IPS-18c (cell line): ENCODE measurements around the gene DNA2.
A peak's percentile ranks its signal among the peaks of the same experiment; 100 is the strongest.
"Not testable (repeated sequence)": the region's sequence is repeated elsewhere in the genome, so short reads cannot be mapped to it uniquely, and the experiment has no call there.

ENCODE experiments used
- H3K4me3 ChIP-seq: 2 replicates; pipeline ENCODE4 v1.7.0; 2013; ENCODE audit warnings: low read depth, mild to moderate bottlenecking, low read length, moderate library complexity; ENCODE audit not compliant: insufficient read depth
- H3K9me3 ChIP-seq: one replicate; pipeline ENCODE4 v1.6.1; 2013; ENCODE audit warnings: mild to moderate bottlenecking, low read length, moderate library complexity; ENCODE audit not compliant: control insufficient read depth, insufficient read depth

Gene DNA2, protein sequence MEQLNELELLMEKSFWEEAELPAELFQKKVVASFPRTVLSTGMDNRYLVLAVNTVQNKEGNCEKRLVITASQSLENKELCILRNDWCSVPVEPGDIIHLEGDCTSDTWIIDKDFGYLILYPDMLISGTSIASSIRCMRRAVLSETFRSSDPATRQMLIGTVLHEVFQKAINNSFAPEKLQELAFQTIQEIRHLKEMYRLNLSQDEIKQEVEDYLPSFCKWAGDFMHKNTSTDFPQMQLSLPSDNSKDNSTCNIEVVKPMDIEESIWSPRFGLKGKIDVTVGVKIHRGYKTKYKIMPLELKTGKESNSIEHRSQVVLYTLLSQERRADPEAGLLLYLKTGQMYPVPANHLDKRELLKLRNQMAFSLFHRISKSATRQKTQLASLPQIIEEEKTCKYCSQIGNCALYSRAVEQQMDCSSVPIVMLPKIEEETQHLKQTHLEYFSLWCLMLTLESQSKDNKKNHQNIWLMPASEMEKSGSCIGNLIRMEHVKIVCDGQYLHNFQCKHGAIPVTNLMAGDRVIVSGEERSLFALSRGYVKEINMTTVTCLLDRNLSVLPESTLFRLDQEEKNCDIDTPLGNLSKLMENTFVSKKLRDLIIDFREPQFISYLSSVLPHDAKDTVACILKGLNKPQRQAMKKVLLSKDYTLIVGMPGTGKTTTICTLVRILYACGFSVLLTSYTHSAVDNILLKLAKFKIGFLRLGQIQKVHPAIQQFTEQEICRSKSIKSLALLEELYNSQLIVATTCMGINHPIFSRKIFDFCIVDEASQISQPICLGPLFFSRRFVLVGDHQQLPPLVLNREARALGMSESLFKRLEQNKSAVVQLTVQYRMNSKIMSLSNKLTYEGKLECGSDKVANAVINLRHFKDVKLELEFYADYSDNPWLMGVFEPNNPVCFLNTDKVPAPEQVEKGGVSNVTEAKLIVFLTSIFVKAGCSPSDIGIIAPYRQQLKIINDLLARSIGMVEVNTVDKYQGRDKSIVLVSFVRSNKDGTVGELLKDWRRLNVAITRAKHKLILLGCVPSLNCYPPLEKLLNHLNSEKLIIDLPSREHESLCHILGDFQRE

DNA sequence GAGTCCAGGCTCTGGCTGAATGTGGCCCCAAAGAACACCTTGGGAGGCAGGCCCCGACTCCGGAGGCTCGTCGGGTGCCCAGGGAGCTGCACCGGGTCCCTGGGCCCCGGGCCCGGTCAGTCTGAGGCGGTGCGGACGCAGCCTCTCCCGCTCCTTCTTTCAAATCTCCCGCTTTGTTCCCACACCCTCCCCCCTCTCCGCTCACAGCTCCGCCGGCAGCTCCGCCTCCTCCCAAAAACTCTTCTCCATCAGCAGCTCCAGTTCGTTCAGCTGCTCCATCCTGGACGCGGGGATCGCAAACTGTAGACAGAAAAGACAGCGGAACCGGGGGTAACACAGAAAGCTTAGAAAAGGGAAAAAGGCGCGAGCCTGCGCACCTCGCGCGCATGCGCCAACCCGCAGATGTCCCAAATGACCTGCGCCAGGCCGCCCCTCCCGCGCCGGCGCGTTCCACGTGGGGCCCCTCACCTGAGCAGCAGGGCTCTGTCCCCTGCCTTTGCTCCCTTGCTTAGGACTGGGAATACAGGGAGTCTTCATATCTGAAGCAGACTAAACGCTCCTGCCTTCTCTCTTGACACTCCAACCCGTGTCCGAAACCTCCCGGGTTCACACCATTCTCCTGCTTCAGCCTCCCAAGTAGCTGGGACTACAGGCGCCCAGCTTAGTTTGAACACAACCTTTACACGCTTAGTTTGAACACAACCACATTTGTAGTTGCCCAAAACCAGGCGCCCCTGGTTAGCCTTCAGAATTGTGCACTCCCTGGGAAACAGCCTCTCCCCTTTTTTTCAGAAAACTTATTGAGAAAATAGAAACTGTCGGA is at the start of gene DNA2:
TSS of gene DNA2 (minus strand) at position 388 of the 823 bp plus-strand sequence. CDS start at position 279, 109 bp downstream.
- peak within 1 kb of the TSS; percentile 93 for H3K4me3 ChIP-seq
- H3K9me3 ChIP-seq: no peaks in the 10 kb centered on the region

DNA sequence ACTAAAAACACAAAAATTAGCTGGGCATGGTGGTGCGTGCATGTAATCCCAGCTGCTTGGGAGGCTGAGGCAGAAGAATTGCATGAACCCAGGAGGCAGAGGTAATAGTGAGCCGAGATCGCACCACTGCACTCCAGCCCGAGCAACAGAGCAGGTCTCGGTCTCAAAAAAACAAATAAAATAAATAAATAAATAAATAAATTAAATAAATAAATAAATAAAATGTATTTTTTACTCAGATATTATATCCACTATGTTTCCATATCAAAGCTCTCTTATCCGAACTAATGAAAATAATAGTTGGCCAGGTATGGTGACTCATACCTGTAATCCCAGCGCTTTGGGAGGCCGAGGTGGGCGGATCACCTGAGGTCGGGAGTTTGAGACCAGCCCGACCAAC is 46.8 kb upstream of the DNA2 start:
- H3K4me3 ChIP-seq, H3K9me3 ChIP-seq: not testable (repeated sequence)

DNA sequence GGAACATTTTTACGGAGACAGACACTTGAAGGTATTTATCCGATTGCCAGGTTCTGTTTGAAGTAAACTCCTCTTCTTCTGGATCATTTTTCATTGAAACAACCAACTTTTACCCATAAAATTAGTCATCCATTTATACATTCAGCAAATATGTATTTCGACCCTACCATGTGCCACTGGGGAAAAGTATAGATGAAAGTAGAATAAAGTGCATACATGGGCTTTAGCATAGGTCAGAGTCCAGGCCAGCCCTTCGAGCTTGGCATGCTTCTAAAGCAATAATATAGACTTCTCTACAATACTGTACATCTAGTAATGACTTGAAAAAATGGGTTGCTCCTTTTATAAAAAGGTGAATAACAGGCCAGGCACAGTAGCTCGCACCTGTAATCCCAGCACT is 45.4 kb upstream of the DNA2 start:
- Histone ChIP-seq H3K9me3 (no peaks in the 10 kb centered on the region), H3K4me3 (no peak overlapping the region)

DNA sequence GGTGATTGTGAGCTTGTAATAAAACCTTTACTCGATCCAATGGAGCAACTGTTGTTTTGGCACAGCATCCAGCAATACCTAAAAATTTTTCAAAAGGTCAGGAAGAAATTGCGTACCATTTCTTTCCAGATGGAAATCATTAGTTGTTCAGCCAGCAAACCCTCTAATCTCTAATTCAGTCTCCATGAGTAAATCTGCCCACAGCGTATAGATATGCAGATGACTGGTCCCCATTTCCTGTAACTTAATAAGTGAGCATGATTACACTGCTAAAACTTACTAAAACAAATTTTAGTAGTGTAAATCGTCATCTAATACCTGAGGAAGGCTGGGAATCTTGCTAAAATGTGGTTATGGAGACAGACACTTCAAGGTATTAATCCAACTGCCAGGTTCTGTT is 45.0 kb upstream of the DNA2 start:
- Histone ChIP-seq H3K4me3 (no peak overlapping the region), H3K9me3 (no peaks in the 10 kb centered on the region)

DNA sequence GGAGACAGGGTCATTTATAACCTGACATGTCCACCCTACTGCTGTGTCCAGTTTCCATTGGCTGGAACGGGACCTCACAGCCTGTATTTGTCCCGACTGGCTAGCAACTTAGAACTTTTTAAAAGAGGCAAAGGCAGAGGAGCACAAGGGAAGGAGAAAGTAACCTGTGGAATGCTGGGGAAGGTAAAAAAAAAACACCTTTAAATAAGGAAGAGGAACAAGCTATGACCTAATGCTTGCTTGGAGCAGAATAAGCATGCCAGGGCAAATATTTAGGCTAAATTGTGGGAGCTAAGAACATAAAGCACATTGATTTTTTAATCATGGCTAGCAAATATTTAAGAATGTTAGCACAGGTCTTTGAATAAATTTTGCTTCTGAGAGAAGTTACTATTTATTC is 44.4 kb upstream of the DNA2 start:
- H3K4me3 ChIP-seq: not testable (repeated sequence)

DNA sequence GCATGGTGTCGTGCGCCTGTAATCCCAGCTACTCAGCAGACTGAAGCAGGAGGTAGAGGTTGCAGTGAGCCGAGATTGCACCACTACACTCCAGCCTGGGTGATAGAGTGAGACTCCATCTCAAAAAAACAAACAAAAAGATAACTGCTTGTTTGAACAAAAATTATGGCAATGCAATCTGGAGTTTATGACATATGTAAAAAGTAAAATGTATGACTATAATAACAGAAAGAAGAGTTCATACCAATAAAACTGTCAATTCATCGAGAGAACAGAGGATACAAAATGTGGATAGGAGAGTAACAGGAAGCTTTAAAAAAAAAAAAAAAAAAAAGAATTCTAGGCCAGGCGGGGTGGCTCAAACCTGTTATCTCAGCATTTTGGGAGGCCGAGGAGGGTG is 36.3 kb upstream of the DNA2 start:
- no peaks in the 10 kb centered on the region for H3K9me3 ChIP-seq

More for the DNA sequence above, 44.4 kb upstream of the DNA2 start:
- H3K9me3 ChIP-seq: not testable (repeated sequence)

DNA sequence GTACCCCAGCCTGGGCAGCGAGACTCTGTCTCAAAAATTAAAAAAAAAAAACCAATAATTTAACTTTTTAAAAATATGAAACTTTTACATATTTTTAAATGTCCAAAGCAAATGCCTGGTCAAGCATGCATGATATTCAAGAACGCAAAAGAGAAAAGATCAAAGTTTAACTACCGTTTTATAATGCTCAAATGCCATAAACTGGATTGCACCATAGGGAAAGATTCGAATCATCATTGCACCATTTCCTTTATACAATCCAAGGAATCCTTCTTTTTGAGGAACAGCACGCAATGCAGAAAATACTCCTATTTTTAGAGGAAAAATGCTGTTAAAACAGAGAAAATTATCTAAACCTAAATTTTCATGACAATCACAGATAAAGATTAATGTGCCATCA is 34.6 kb upstream of the DNA2 start:
- Histone ChIP-seq H3K4me3 (no peak overlapping the region), H3K9me3 (no peaks in the 10 kb centered on the region)

More for the DNA sequence above, 36.3 kb upstream of the DNA2 start:
- H3K4me3 ChIP-seq: no peak overlapping the region

DNA sequence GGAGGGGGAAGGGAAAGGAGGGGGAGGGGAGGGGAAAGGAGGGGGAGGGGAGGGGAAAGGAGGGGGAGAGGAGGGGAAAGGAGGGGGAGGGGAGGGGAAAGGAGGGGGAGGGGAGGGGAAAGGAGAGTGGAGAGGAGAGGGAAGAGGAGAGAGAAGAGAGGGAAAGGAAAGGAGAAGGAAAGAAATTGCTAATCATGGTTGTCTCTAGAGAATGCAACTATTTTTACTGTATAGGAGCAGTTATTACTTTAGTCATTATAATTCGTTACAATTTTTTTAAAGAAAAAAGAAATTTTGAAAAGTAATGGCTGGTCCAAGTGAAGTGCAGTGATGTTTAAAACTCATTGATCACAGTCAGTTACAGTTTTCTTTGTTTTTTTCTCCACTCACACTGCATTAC is 31.1 kb upstream of the DNA2 start:
- H3K4me3 ChIP-seq: no peak overlapping the region
- H3K9me3 ChIP-seq: no peaks in the 10 kb centered on the region

DNA sequence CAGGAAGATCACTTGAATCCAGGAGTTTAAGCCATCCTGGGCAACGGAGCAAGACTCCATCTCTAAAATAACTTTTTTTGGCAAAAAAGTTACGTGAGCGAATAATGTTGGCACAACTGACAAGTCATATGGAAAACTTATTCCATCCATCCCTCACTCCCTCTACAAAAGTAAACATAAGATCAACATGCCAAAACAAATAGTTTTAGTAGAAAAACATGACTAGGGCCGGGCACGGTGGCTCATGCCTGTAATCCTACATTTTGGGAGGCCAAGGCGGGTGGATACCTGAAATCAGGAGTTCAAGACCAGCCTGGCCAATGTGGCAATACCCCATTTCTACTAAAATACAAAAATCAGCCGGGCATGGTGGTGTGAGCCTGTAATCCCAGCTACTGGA is 29.9 kb upstream of the DNA2 start:
- Histone ChIP-seq H3K9me3 (no peaks in the 10 kb centered on the region), H3K4me3 (no peak overlapping the region)

DNA sequence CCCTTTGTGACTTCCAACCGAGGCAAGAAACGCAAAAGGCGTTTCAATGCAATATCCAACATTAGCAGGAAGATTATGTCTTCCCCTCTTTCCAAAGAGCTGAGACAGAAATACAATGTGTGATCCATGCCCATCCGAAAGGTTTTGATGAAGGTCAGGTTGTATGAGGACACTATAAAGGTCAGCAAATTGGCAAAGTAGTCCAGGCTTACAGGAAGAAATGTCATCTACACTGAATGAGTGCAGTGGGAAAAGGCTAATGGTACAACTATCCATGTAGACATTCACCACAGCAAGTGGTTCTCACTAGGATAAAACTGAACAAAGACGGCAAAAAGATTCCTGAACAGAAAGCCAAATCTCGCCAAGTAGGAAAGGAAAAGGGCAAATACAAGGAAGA is 27.8 kb upstream of the DNA2 start:
- Histone ChIP-seq H3K9me3 (no peaks in the 10 kb centered on the region), H3K4me3 (no peak overlapping the region)

DNA sequence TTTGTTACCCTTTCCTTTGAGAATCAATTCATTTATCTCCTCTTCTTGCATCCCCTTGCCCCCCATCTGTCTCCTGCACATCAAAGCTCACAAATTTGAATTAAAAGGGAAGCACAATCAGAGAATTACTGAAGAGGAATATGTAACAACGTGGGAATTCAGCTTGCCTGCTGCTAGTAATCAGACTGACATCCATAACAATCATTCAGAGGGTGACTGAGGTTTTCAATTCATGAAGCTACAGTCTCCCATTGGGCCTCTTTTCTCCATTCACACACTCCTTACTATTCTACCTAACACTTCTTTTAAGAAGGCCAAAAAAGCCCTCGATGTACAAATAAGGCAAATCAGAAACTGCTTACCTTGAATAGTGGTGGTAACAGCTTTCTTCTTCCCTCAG is 24.3 kb upstream of the DNA2 start:
- Histone ChIP-seq H3K4me3 (no peak overlapping the region), H3K9me3 (no peaks in the 10 kb centered on the region)

DNA sequence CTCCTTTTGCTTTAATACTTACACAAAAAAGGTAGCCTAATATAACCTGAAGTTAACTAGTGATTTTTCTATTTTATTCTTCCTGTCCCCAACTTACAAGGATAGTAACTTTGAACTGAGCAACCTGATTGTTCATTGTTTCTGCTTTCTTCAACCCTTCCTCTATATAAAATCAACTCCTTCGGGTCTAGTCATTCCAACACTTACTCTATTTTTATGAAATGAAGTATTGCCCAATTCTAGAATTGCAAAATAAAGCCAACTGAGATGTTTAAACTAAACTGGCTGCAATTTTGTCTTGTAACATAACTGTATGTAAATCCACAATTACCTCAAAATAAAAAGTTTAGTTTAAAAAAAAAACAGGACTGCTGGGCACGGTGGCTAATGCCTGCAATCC is 20.3 kb upstream of the DNA2 start:
- Histone ChIP-seq H3K9me3 (no peaks in the 10 kb centered on the region), H3K4me3 (no peak overlapping the region)

DNA sequence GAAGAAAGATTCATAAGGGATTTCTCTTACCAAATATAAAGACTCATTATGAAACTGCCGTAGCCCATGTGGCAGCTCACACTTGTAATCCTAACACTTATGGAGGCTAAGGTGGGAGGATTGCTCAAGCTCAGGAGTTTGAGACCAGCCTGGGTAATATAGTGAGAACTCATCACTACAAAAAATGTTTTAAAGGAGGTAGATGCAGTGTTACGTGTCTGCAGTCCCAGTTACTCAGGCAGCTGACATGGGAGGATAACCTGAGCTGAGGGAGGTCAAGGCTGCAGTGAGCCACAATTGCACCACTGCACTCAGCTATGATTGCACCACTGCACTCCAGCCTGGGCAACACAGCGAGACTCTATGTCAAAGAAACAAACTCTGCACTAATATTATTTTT is 18.1 kb upstream of the DNA2 start:
- Histone ChIP-seq H3K9me3 (no peaks in the 10 kb centered on the region), H3K4me3 (no peak overlapping the region)

DNA sequence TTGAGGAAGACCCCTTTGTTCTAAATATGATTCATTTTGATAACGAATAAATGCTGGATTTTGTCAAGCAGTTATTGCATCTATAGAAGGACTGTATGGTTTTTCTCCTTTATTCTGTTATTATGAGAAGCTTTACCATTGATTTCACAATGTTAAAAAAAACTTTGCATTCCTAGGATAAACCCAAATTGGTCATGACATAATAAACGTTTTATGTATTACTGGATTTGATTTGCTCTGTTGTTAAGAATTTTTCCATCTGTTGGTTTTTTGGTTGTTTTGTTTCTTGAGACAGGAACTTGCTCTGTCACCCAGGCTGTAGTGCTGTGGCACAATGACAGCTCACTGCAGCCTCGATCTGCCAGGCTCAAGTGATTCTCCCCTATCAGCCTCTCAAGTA is 2.2 kb upstream of the DNA2 start:
- Histone ChIP-seq H3K9me3 (no peaks in the 10 kb centered on the region), H3K4me3 (no peak overlapping the region)

DNA sequence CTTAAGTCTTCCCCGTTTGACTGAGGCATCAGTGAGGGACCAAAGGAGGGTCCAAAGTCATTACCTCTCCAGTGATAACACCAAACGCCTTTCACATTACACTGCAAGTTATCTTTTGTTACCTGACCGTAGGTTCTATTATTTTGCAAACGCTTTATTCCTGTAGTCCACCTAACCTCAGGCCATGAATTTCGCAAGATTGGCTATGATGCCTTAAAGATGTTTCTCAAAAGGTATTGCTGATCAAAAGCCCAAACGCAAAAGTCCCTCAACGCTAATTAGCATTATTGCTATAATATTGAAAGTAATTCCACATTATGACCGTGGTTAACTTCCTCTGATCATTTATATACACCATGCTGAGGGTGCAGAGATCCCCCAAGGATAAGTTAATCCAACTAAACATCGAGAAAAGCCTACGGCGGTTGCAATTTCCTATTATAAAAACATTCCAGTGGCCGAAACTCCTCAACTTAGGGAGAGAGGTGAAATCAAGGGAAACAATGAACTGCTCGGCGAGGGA is 649 bp downstream of the DNA2 start:
- Histone ChIP-seq H3K4me3 (peak overlapping the region; percentile 93), H3K9me3 (no peaks in the 10 kb centered on the region)

DNA sequence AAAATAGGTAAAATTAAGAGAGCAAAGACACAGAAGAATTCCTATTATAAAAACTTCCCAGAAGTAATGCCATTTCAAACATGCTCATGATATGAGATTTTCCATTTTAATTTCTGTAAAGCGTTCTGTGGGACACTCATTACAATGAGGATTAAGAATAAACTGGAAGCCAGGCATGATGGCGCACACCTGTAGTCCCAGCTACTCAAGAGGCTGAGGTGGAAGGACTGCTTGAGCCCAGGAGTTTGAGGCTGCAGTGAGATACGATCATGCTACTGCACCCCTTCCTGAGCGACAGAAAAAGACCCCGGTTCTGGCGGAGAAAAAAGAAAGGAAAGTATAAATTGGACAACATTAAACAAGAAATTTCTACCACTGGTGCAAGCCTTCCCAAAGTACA is 1.5 kb downstream of the DNA2 start:
- Histone ChIP-seq H3K4me3 (peak overlapping the region; percentile 93), H3K9me3 (no peaks in the 10 kb centered on the region)

DNA sequence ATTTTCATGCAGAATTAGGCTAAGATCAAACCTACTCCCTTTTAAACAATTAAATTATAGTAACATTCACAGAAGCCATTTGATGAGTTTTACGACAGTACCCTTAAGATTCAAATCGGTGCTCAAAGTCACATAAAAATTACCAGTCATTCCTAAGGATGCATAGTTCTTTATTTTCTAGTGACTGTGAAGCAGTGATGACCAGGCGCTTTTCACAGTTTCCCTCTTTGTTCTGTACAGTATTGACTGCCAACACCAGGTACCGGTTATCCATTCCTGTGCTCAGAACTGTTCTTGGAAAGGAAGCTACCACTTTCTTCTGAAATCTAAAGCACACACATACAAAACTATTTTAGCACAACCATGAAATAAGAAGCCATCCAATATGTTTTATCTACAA is 1.9 kb downstream of the DNA2 start:
- Histone ChIP-seq H3K4me3 (peak overlapping the region; percentile 93), H3K9me3 (no peaks in the 10 kb centered on the region)
